HEK293T (cell line): ENCODE measurements around the gene CDCA3.

Experiments
- FOXA1 ChIP-seq: fragments of 450-650 bp; IDR thresholded peaks from 2 replicates; pipeline ENCODE4 v1.6.1; 2016; ENCODE audit warnings: mild to moderate bottlenecking
- LEF1 ChIP-seq: fragments of 450-650 bp; IDR thresholded peaks from 2 replicates; pipeline ENCODE4 v1.6.1; 2017; ENCODE audit warnings: mild to moderate bottlenecking, borderline replicate concordance

GRCh38 chr12:6894321-6894720 is 43.2 kb upstream of the CDCA3 start:
- TF ChIP-seq FOXA1 (no peak), LEF1 (no peak)
